AG09319 (cell line): Measurements from ENCODE around the gene PHKA2.

Experiments
- DNase-seq: peaks from one replicate; pipeline ENCODE4 v3.0.0-alpha.2; 2010; ENCODE audit warnings: low read depth; ENCODE audit errors: extremely low read depth
- TF ChIP-seq, protein P1 (sequence below): IDR thresholded peaks from 2 replicates; pipeline ENCODE4 v1.5.1; 2011; ENCODE audit warnings: low read depth, mild to moderate bottlenecking, inconsistent platforms, low read length, moderate library complexity

The PHKA2 gene

GRCh38 chrX:18917831-18918230, 66.1 kb downstream of the PHKA2 start:
- DNase-seq: no peak
- TF ChIP-seq, protein P1, sequence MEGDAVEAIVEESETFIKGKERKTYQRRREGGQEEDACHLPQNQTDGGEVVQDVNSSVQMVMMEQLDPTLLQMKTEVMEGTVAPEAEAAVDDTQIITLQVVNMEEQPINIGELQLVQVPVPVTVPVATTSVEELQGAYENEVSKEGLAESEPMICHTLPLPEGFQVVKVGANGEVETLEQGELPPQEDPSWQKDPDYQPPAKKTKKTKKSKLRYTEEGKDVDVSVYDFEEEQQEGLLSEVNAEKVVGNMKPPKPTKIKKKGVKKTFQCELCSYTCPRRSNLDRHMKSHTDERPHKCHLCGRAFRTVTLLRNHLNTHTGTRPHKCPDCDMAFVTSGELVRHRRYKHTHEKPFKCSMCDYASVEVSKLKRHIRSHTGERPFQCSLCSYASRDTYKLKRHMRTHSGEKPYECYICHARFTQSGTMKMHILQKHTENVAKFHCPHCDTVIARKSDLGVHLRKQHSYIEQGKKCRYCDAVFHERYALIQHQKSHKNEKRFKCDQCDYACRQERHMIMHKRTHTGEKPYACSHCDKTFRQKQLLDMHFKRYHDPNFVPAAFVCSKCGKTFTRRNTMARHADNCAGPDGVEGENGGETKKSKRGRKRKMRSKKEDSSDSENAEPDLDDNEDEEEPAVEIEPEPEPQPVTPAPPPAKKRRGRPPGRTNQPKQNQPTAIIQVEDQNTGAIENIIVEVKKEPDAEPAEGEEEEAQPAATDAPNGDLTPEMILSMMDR: no peak

DNA sequence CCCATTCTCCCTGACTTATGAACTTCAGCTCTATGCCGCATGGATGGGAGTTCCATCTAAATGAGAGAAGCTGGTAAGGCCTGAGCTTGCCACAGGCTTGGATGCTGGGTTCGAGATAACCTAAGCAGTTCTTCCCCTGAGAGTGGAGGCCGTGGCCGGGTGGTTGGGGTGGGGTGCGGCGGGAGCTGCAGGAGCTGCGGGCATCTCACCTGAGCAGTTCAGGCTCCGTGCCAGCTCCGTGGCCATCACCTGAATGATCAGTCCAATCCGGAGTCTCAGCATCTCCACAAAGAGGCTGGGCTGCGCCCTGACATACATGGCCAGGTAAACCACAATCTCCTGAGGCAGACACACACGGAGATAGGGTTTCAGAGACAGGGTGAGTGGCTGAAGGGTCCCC, 77.6 kb downstream of the PHKA2 start:
- no peak for DNase-seq
- TF ChIP-seq, protein P1: no peak

GRCh38 chrX:18900401-18900976, 83.4 kb downstream of the PHKA2 start:
- TF ChIP-seq, protein P1: no peak
- no peak for DNase-seq

GRCh38 chrX:18899796-18900380, 84.0 kb downstream of the PHKA2 start:
- DNase-seq: no peak
- TF ChIP-seq, protein P1: peak; percentile 15

- TF ChIP-seq, protein P1: no peak
- DNase-seq: no peak
Measured at GRCh38 chrX:18898492-18898891, 85.4 kb downstream of the PHKA2 start.

- DNase-seq: no peak
- TF ChIP-seq, protein P1: no peak
Measured at GRCh38 chrX:18898091-18898490, 85.8 kb downstream of the PHKA2 start.

GRCh38 chrX:18897611-18898010, 86.3 kb downstream of the PHKA2 start:
- no peak for DNase-seq
- TF ChIP-seq, protein P1: no peak
